Sigmoid colon (tissue), 4 donors: ENCODE results near the gene CACNG7.

Experiments used
- CTCF ChIP-seq, 4 experiments: fragments of 450-650 bp in 3 of 4; fragments of 200-600 bp in 1 of 4; IDR thresholded peaks; one replicate each; pipeline ENCODE4 v1.5.1; 2016 to 2019; ENCODE audit warnings: antibody characterized with exemption in 4 of 4, mild to moderate bottlenecking in 3 of 4, moderate library complexity in 2 of 4
- EP300 ChIP-seq, 4 donors: sonication (generic); formaldehyde crosslinking; IDR thresholded peaks; one replicate each; pipeline ENCODE4 v1.6.1; 2017; ENCODE audit warnings: antibody characterized with exemption in 4 of 4
- POLR2A ChIP-seq, 2 donors: fragments of 450-650 bp; IDR thresholded peaks; one replicate each; pipeline ENCODE4 v1.6.1; 2016; ENCODE audit warnings: antibody characterized with exemption in 2 of 2, mild to moderate bottlenecking in 2 of 2, moderate library complexity in 2 of 2

GRCh38 chr19:53977429-53977990 lies 68.4 kb downstream of the CACNG7 start:
- TF ChIP-seq EP300 (IDR thresholded peaks at IDR 0.05) (no peak), CTCF (IDR thresholded peaks at IDR 0.05) (no peak), POLR2A (IDR thresholded peaks at IDR 0.05) (no peak)
